NCI-H1417 (cell line): ENCODE measurements around the gene TEX53.

ENCODE experiments used
- DNase-seq, 3 experiments: peaks; one replicate each; lab custom pipeline; 2025; lab: John Stamatoyannopoulos, UW

TEX53 gene

DNA sequence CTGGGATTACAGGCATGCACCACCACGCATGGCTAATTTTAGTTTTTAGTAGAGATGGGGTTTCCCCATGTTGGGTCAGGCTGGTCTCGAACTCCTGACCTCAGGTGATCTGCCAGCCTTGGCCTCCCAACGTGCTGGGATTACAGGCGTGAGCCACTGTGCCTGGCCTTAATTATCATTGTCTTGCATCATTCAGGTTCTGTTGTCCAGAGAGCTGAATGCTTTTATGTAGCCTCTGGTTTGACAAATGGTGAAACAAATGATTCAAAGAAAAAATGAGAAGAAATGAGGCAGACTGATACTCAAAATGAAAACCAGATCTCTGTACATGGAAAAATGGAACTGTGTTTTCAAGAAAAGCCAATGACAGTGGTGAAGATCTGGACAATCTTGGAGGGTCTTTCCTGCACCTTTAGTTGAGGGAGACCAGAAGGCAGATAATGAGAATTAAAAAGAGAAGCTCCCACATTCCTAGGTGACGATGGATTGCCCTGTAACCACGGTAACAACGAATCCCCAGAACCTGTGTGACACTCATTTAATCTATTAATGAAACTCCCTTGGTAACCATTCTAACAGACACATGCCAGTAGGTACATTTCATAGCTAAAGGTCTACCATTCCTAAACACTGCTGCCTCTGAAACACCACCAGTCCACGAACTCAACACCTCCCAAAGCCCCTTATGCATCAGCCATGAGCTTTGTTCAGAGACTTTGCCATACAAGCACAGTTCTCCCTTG lies 22.8 kb upstream of the TEX53 start:
- peak in 1 of 3 experiments; percentile 20 for DNase-seq

GRCh38 chr9:114678795-114679194 lies 21.2 kb upstream of the TEX53 start:
- no peak for DNase-seq

- no peak for DNase-seq
These were observed 20.5 kb upstream of the TEX53 start for GRCh38 chr9:114678130-114678529.

DNA sequence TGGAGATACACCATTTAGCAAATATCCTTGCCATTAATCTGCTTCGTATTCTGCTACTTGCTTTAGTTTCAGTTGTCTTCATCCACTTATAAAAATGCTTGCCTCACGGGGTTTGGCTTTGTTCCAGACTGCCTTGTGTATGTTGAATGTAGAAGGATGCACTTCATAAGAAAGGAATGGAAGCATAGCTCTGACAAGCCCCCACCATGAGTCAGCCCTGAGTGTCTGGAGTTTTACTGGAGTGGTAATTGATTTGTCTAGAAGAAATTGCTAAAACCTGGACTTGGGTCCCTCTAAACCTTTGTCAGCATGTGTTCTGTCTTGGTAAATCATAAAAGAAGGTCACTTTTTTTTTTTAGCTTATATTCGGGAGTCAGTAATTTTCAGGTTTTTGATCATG lies 19.8 kb upstream of the TEX53 start:
- peak; percentile 55 to 89 (median 88) for DNase-seq

DNA sequence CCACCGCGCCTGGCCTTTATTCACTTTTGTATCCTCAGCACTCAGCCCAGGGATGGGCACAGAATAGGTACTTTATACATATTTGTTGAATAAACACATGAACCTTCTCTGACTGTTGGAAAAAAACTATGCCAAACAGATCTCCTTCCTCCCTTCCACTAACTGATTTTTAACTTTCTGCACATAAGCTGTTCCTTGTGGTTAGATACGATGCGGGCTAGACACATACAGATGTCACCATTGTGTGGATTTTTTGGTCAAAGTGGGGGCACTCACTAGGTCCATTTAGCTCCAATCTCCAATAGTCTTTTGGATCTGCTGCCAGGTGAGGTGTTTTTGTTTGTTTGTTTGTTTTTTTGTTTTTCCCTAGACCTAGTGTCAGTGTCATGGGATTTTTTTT lies 19.3 kb upstream of the TEX53 start:
- no peak for DNase-seq

DNA sequence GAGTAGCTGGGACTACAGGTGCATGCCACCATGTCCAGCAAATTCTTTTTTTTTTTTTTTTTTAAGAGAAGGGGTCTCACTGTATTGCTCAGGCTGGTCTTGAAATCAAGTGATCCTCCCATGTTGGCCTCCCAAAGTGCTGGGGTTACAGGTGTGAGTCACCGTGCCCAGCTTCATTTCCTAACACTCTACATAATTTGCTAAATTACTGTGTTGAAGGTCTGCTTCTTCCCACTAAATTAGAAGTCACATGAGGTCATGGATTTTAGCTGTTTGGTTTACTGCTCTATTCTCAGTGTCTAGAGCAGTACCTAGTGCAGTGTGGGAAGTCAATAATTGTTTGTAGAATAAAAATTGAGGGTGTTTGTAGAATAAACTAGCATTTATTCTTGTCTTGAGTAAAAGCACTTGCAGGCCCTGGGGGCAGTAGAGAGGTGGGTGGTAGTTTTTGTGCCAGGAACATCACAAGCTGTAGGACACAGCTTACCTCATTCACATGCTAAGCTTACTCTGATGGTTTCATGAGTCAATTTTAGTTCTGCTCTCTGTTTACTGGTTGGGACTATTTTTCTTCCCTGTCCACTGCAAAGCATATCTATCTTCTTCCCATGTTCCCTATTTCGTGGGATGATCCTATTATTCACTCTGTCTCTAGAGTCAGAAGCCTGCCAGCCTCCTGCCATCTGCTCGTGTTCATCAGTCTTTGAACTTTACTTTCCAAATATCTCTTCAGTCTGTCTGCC lies 17.4 kb upstream of the TEX53 start:
- no peak for DNase-seq

DNA sequence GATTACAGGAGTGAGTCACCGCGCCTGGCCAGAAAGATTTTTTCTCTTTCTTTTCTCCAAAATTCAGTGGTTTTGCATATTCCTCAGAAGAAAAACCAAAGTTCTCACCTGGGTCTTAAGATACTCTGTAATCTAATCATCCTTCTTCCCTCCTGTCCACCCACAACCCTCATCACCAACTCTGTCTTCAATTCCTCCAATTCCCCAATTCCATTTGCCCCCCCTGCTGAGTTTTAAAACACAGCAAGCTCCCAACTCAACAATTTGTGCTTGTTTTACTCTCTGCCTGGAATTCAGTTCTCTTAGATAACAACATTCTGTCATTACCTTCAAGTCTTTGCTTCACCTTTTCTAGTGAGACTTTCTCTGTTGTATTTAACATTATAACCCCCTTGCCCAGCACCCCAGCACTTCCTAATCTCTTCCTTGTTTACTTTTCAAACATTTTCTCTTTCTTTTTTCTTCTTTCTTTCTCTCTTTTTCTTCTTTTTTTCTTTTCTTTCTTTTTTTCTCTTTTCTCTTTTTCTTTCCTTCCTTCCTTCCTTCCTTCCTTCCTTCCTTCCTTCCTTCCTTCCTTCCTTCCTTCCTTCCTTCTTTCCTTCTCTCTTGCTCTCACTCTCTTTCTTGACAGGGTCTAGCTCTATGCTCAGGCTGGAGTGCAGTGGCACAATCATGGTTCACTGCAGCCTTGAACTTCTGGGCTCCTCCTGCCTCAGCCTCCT lies 16.6 kb upstream of the TEX53 start:
- DNase-seq, result no peak

GRCh38 chr9:114671605-114672004 lies 14.0 kb upstream of the TEX53 start:
- no peak for DNase-seq

GRCh38 chr9:114669961-114670360 lies 12.4 kb upstream of the TEX53 start:
- no peak for DNase-seq

GRCh38 chr9:114668146-114668545 lies 10.5 kb upstream of the TEX53 start:
- no peak for DNase-seq

DNA sequence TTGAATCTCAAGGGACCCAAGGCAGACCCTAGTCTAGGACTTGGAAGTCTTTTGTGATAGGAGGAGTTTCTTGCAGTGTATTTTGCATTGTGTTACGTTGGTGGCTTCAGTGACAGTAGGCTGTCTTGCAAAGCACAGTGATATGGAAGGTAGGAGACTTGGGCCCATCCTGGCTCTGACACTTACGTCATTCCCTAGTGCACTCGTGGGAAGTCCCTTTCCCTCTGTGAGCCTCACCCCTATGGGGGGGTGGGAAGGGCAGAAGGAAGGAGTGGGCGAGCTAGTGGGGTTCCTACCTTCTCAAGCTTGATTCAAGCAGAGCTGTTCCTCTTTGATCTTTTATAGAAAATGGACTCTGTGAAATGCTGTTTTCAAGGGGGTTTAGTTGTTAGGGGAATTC lies 9.2 kb upstream of the TEX53 start:
- no peak for DNase-seq

DNA sequence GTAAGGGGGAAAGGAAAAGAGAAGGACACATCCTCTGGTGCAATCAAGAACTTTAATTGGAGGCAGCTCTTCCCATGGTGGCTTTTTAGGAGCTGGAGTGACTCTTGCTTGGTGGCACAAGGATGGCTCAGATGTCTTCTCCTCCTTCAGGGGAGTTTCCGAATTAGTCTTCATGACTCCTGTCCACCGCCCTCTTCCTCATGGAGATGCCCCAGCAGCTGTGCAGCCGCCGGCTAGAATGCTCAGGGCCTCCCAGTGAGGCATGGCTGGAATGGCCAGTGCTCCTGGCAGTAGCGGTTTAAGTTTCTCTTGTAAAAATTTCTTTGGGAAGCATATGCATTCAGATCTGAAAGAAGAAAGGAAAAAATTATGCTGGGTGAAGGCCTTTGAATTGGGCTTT lies 8.8 kb upstream of the TEX53 start:
- no peak for DNase-seq

- DNase-seq, result no peak
These were observed 6.6 kb upstream of the TEX53 start for GRCh38 chr9:114664181-114664580.

DNA sequence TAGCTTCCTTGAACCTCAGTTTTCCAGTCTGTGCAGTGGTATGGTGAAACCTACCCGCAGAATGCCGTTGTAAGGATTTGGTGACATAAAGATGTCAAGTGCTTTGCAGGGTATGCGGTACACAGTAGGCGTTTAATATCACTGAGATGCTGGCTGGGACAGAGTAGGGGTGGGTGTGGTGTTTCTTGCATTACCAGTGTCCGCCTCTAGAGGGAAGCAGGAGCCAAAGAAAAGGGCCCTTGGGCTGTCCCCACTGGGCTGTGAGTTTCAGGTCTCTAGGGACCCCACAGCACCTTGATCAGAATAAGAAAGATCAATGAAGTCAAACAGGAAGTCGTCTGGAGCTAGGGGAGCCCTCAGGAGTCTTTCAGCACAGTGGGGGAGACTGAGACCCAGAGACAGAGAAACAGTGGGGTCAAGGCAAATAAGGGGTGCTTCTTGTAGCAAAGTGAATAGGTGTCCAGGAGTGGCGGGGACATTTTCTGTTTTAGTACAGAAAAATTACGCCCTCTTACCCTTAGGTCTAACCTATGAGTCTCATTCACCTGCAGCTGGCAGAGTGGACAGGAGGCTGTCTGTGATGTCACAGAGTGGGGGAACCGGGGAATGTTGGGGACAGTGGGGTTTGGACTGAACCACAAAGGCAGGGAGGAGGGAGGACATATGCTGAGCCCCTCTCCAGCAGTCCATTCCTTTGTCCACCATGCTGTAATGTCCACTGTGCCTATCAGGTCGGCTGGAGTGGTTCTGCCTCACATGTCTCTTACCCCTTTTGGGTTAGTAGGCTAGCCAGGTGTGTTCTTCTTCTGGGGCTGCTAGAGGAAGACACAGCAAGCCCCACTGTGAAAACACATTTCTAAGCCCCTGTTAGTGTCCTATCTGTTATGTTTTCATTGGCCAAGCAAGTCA lies 4.7 kb upstream of the TEX53 start:
- peak; percentile 45 to 75 (median 50) for DNase-seq

DNA sequence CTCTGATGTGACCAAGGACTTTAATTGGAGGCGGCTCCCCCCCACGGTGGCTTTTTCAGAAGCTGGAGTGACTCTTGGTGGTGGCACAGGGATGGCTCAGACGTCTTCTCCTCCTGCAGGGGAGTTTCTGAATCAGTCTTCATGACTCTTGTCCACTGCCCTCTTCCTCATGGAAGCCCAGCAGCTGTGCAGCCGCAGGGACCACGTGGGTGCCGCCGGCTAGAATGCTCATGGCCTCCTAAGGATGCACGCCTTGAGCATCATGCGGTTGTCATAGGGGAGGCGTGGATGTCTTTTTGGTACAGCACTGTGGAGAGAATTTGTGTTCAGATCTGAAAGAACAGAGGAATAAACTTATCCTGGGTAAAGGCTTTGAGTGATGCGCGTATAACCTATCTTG lies 1.3 kb downstream of the TEX53 start:
- DNase-seq, result no peak

DNA sequence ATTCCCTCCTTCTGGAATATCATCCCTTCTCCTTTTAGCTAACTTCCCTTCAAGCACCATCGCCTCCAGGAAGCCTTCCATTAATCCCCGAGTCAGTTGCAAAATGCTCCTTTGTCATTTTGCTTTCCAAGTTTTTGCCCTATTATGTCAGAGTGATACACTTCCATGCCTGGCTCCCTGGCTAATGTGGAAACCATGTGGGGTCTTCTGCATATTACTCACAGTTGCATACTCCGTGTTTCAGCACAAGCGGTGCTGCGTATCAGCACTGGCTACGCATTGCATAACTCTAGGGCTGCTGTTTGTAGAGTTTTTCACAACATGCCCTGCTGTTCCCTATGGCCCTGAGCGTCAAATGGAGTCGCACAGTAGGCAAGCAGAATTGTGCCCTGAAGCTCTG lies 1.9 kb downstream of the TEX53 start:
- no peak for DNase-seq

DNA sequence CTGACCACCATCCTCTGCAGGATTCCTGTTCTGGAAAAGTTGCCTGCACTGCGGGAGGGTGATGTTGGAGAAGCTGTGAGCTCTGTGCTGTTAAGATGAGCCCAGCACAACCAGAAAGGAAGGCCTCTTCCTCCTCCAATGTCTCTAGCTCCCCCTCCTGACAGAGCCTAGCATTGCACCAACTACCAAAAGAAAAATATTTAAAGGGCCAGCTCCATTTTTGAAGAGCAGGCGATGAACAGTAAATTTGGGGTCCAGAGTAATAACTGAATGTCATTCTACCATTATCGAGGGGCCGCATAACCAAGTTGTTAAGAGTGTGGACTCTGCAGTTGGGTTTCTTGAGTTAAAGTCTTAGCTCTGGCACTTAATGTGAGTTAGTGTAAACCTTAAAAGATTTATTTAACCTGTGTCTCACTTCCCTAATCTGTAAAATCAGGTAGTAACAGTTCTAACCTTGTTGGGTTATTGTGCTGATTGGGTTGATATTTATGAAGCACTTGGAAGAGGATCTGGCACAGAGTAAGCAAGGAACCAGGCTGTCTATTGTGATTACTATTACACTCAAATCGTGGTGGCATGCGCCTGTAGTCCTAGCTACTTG lies 3.9 kb downstream of the TEX53 start:
- peak; percentile 62 to 88 (median 71) for DNase-seq

GRCh38 chr9:114652776-114653555 lies 4.6 kb downstream of the TEX53 start:
- no peak for DNase-seq

DNA sequence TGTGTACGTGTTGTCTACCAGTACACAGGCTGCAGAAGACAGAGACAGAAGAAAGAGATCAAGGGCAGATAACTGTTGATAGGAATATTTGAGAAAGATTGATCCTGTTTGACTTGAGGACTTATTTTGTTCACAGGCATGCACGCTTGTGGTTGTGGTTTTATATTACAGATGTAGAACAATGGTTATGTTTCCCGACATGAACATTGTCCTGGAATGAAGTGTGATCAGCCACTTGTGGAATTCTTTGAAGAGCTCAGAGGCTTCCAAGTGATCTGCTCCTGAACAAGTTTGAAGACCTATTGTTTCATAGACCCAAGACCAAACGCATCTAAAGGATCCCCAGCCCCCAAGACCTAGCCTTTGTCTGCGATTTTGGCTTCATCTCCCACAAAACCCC lies 13.7 kb downstream of the TEX53 start:
- DNase-seq, result no peak

DNA sequence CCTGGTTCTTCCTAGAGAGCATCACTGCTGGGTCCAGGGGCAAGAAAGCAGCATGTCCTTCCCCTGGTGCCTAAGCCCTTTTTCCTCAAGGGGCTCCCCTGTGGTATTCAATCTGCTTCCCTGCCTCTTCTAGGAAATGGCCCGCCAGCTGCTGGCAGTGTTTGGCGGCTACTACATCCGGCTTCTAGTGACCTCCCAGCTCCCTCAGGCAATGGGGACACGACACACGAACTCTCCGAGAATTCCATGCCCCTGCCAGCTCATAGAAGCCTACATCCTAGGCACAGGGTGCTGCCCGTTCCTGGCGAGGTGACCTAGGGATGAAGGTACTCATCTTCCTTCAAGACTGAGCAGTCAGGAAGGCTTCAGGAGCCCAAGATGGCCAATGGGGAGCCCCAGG lies 14.6 kb downstream of the TEX53 start:
- no peak for DNase-seq

- no peak for DNase-seq
These were observed 15.6 kb downstream of the TEX53 start for GRCh38 chr9:114641967-114642366.
